HL-60 (cell line): ENCODE data around the gene PTPRU.

ENCODE experiments used
- DNase-seq, 2 experiments: peaks; one replicate each; pipeline ENCODE4 v3.0.0-alpha.2; 2010 to 2020; ENCODE audit warnings: low read depth in 1 of 2, low spot score in 1 of 2
- H3K27ac ChIP-seq: fragments of 250-450 bp; sonication (Bioruptor Pico); replicated peaks from 2 replicates; pipeline ENCODE4 v1.5.1; 2020; ENCODE audit warnings: mild to moderate bottlenecking, moderate library complexity
- H3K27me3 ChIP-seq: fragments of 250-450 bp; sonication (Bioruptor Pico); 2 replicates; pipeline ENCODE4 v1.5.1; 2021; ENCODE audit warnings: mild to moderate bottlenecking, moderate library complexity; ENCODE audit not compliant: insufficient read depth, poor library complexity, severe bottlenecking
- H3K4me3 ChIP-seq: replicated peaks from 2 replicates; pipeline ENCODE4 v1.5.1; 2011; ENCODE audit warnings: mild to moderate bottlenecking, control low read depth, low read length; ENCODE audit not compliant: insufficient read depth
- CTCF ChIP-seq: IDR thresholded peaks from one replicate; pipeline ENCODE4 v1.5.1; 2011; ENCODE audit warnings: low read length, control low read depth, inconsistent platforms; ENCODE audit not compliant: insufficient read depth
- GABPA ChIP-seq: IDR thresholded peaks from 2 replicates; pipeline ENCODE4 v1.6.1; 2012; ENCODE audit warnings: low read depth
- POLR2AphosphoS5 ChIP-seq: IDR thresholded peaks from 2 replicates; pipeline ENCODE4 v1.6.1; 2012; ENCODE audit warnings: low read depth
- SPI1 ChIP-seq: IDR thresholded peaks from 2 replicates; pipeline ENCODE4 v1.6.1; 2012; ENCODE audit warnings: low read depth, mild to moderate bottlenecking, borderline replicate concordance
- TF ChIP-seq, protein P1 (sequence below): IDR thresholded peaks from 2 replicates; pipeline ENCODE4 v1.6.1; 2012; ENCODE audit warnings: low read depth; ENCODE audit not compliant: insufficient replicate concordance

PTPRU gene

DNA sequence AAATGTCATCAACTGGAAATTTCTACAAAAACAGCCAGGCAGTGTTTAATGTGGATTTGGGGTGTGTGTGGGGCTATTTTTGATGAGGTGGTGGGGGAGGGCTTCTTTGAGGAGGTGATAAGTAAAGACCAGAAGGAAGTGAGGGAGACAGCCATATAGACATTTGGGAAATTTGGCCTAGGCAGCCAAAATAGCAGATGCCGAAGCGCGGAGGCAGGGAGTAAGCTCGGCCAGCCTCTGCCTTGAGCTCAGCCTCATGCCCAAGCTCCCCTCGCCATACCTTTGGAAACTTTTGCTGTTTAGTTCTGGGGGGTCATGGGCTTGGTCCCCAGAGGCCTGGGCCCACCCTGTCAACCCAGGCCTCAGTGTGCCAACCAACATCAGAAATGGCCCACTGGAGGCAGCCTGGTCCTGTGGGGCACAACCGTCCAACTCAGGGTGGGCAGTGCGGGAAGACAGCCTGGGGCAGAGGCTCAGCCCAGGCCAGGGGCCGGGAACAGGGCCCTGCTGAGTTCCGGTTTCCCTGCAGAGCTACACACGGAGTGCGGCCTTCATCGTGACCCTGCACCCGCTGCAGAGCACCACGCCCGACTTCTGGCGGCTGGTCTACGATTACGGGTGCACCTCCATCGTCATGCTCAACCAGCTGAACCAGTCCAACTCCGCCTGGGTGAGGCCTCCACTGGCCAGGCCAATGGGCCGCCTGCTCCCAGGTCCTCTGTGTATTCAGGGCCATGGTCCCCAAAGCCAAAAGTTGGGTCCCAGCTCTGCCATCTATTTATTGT is 84.0 kb downstream of the PTPRU start:
- DNase-seq = no peak
- H3K27me3 ChIP-seq = no peaks in the 10 kb centered on the region
- H3K27ac ChIP-seq = no peak overlapping the region
- no peak overlapping the region for H3K4me3 ChIP-seq
- no peak for TF ChIP-seq CTCF
- no peak for TF ChIP-seq POLR2AphosphoS5
- TF ChIP-seq SPI1 = no peak
- no peak for TF ChIP-seq GABPA
- TF ChIP-seq, protein P1, sequence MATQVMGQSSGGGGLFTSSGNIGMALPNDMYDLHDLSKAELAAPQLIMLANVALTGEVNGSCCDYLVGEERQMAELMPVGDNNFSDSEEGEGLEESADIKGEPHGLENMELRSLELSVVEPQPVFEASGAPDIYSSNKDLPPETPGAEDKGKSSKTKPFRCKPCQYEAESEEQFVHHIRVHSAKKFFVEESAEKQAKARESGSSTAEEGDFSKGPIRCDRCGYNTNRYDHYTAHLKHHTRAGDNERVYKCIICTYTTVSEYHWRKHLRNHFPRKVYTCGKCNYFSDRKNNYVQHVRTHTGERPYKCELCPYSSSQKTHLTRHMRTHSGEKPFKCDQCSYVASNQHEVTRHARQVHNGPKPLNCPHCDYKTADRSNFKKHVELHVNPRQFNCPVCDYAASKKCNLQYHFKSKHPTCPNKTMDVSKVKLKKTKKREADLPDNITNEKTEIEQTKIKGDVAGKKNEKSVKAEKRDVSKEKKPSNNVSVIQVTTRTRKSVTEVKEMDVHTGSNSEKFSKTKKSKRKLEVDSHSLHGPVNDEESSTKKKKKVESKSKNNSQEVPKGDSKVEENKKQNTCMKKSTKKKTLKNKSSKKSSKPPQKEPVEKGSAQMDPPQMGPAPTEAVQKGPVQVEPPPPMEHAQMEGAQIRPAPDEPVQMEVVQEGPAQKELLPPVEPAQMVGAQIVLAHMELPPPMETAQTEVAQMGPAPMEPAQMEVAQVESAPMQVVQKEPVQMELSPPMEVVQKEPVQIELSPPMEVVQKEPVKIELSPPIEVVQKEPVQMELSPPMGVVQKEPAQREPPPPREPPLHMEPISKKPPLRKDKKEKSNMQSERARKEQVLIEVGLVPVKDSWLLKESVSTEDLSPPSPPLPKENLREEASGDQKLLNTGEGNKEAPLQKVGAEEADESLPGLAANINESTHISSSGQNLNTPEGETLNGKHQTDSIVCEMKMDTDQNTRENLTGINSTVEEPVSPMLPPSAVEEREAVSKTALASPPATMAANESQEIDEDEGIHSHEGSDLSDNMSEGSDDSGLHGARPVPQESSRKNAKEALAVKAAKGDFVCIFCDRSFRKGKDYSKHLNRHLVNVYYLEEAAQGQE = no peak

DNA sequence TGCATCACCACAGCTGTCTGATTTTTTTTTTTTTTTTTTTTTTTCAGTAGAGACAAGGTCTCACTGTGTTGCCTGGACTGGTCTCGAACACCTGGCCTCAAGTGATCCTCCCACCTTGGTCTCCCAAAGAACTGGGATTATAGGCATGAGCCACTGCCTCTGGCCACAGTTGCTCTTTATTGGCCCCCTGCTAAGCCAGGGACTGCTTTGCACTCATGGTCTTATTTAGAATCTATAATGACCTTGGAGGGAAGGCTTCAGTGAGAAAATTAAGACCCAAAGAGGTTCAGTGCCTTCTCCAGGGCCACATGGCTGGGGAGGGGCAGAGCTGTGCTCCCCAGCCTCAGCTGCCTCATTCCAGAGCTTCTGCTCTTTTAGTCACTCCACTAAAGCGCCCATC is 84.9 kb downstream of the PTPRU start:
- H3K4me3 ChIP-seq = no peak overlapping the region
- no peak overlapping the region for H3K27ac ChIP-seq
- TF ChIP-seq CTCF = no peak
- no peak for TF ChIP-seq SPI1
- TF ChIP-seq, protein P1 = no peak
- TF ChIP-seq GABPA = no peak
- no peak for DNase-seq
- H3K27me3 ChIP-seq = no peaks in the 10 kb centered on the region

DNA sequence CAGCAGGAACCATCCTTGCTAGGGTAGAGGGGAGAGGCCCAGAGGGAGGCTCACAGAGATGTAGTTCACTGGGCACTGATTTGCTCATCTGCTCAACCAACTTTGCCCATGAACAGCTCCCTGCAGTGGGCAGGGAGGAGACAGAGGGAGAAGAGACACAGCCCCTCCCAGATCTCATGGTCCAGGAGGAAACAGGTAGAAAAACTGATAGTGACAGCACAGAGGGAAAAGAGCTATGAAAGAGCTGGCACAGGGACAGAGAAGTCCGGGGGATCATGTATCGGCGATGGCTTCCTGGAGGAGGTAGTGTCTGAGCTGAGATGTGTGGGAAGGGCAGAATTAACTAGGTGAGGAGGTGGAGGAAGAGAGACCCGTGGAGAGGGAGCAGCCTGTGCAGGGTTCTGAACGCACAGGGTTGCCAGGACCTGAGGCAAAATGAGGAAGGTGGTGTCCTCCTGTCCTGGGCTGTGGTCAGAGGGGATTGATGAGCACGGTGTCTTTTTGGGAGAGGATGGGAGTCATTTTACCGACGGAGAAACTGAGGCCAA is 85.9 kb downstream of the PTPRU start:
- H3K4me3 ChIP-seq = no peak overlapping the region
- DNase-seq = no peak
- H3K27me3 ChIP-seq = no peaks in the 10 kb centered on the region
- TF ChIP-seq CTCF (no peak), POLR2AphosphoS5 (no peak), SPI1 (no peak), GABPA (no peak)
- TF ChIP-seq, protein P1 = no peak
- no peak overlapping the region for H3K27ac ChIP-seq
